Endothelial cell of umbilical vein (primary cell): ENCODE data around the gene TMTC1. TPM values are rescaled to one million over a fixed set of nuclear protein-coding genes. Genes with fewer than 3 reads are reported as not detected.

Experiments used
- BruUV-seq: library from RNA; stranded (reverse); fragments of 400-500 nt; replicated peaks from 2 replicates; lab custom pipeline; 2021; lab: Mats Ljungman, UMichigan
- CTCF ChIA-PET: fragments of 300-600, 350-600 bp; sonication (Branson Sonifier 250); formaldehyde crosslinking; loops from one replicate; lab custom pipeline; 2021; ENCODE audit warnings: antibody characterized with exemption, inconsistent platforms; lab: Charles Lee
- POLR2A ChIA-PET: fragments of 300-600, 350-600 bp; sonication (Branson Sonifier 250); formaldehyde crosslinking; loops from one replicate; lab custom pipeline; 2021; ENCODE audit warnings: antibody characterized with exemption, inconsistent platforms; lab: Charles Lee
- DNase-seq: peaks from one replicate; pipeline ENCODE4 v3.0.0-alpha.2; 2011; ENCODE audit warnings: low read depth, low spot score
- FAIRE-seq: peaks from 2 replicates; lab custom pipeline; 2011; peaks lifted over from hg19 to GRCh38; lab: Jason Lieb, UNC
- H2AFZ ChIP-seq: 2 replicates; pipeline ENCODE4 v1.6.0; 2012; ENCODE audit warnings: low read depth, low read length, control low read depth, inconsistent platforms
- H3K27ac ChIP-seq: 2 replicates; pipeline ENCODE4 v1.5.1; 2011; ENCODE audit warnings: low read depth, mild to moderate bottlenecking, control low read depth, low read length, moderate library complexity; ENCODE audit not compliant: insufficient read depth
- H3K27me3 ChIP-seq, 2 experiments: 2 replicates each; pipeline versions ENCODE4 v1.6.0 to v1.6.1; 2011; ENCODE audit warnings: low read length in 2 of 2, mixed read lengths in 1 of 2; ENCODE audit not compliant: control insufficient read depth in 2 of 2, insufficient read depth in 2 of 2
- H3K36me3 ChIP-seq, 2 experiments: 2 replicates in 1 of 2; 3 replicates in 1 of 2; pipeline ENCODE4 v1.5.1; 2011; ENCODE audit warnings: low read length in 2 of 2, mild to moderate bottlenecking in 1 of 2, moderate library complexity in 1 of 2; ENCODE audit not compliant: control insufficient read depth in 2 of 2, insufficient read depth in 2 of 2; ENCODE audit errors: extremely low read depth in 1 of 2
- H3K4me1 ChIP-seq: 3 replicates; pipeline ENCODE4 v1.5.1; 2011; ENCODE audit warnings: mild to moderate bottlenecking, low read length; ENCODE audit not compliant: control insufficient read depth, insufficient read depth; ENCODE audit errors: extremely low read depth
- H3K4me2 ChIP-seq: 2 replicates; pipeline ENCODE4 v1.6.1; 2011; ENCODE audit warnings: low read length, control low read depth, mixed read lengths; ENCODE audit not compliant: insufficient read depth
- H3K4me3 ChIP-seq, 3 experiments: fragments of 200-600 bp in 1 of 3; sonication (generic), shearing (Covaris generic) in 1 of 3; replicated peaks in 1 of 3; 2 replicates each; pipeline ENCODE4 v1.5.1; 2011 to 2016; ENCODE audit warnings: control low read depth in 3 of 3, low read length in 3 of 3, mild to moderate bottlenecking in 2 of 3, inconsistent platforms in 1 of 3, low read depth in 1 of 3, moderate library complexity in 1 of 3; ENCODE audit not compliant: insufficient read depth in 1 of 3
- H3K79me2 ChIP-seq: 2 replicates; pipeline ENCODE4 v1.6.0; 2012; ENCODE audit warnings: low read length, inconsistent platforms; ENCODE audit not compliant: control insufficient read depth, insufficient read depth
- H3K9ac ChIP-seq: replicated peaks from 2 replicates; pipeline ENCODE3; 2011; ENCODE audit warnings: low read length, control low read depth; ENCODE audit not compliant: insufficient read depth; ENCODE audit errors: extremely low read depth
- H3K9me1 ChIP-seq: replicated peaks from 3 replicates; pipeline ENCODE4 v1.6.0; 2011; ENCODE audit warnings: mild to moderate bottlenecking, low read length; ENCODE audit not compliant: control insufficient read depth, insufficient read depth; ENCODE audit errors: extremely low read depth
- H3K9me3 ChIP-seq: replicated peaks from 2 replicates; pipeline ENCODE4 v1.5.1; 2012; ENCODE audit warnings: low read length, inconsistent platforms; ENCODE audit not compliant: control insufficient read depth, insufficient read depth
- H4K20me1 ChIP-seq: replicated peaks from 2 replicates; pipeline ENCODE3; 2011; ENCODE audit warnings: mild to moderate bottlenecking, low read length; ENCODE audit not compliant: control insufficient read depth, insufficient read depth; ENCODE audit errors: extremely low read depth
- CTCF ChIP-seq, 2 donors: IDR thresholded peaks; 1 replicate in 1 of 2; 2 replicates in 1 of 2; pipeline ENCODE4 v1.5.1; 2011; ENCODE audit warnings: low read length in 2 of 2, mild to moderate bottlenecking in 2 of 2, moderate library complexity in 2 of 2, control low read depth in 1 of 2, inconsistent platforms in 1 of 2, low read depth in 1 of 2; ENCODE audit not compliant: insufficient read depth in 1 of 2; ENCODE audit errors: extremely low read depth in 1 of 2
- EZH2 ChIP-seq: IDR thresholded peaks from 2 replicates; pipeline ENCODE4 v1.6.1; 2012; ENCODE audit warnings: borderline replicate concordance, low read depth, mild to moderate bottlenecking, moderate library complexity, low read length, inconsistent platforms; ENCODE audit not compliant: severe bottlenecking
- GATA2 ChIP-seq: IDR thresholded peaks from 2 replicates; pipeline ENCODE4 v1.7.0; 2011; ENCODE audit warnings: low read depth, mild to moderate bottlenecking, moderate library complexity, mixed read lengths, low read length; ENCODE audit not compliant: insufficient read length, insufficient read depth
- JUN ChIP-seq: IDR thresholded peaks from 2 replicates; pipeline ENCODE4 v1.6.1; 2011; ENCODE audit warnings: borderline replicate concordance, low read depth; ENCODE audit not compliant: insufficient read length, insufficient read depth
- MYC ChIP-seq: IDR thresholded peaks from one replicate; pipeline ENCODE4 v1.6.1; 2011; ENCODE audit warnings: mild to moderate bottlenecking, low read depth, low read length
- dilution Hi-C: fragments of 300-500 bp; cut with MboI; formaldehyde crosslinking; loops from one replicate; pipeline ENCODE4 v1.15.0; 2019; ENCODE audit warnings: low sequenced_read_pairs; ENCODE audit not compliant: extremely low pct_ligation_motif_present
- intact Hi-C: fragments of 100-400 bp; cut with micrococcal nuclease; formaldehyde crosslinking; loops from one replicate; pipeline ENCODE4 v1.10.0; 2022
- polyA plus RNA-seq, 4 experiments: library from polyadenylated mRNA; depleted of rRNA in 3 of 4; stranded (reverse) in 3 of 4; unstranded in 1 of 4; fragments of >200 nt; gene quantifications; 2 replicates each; pipeline versions ENCODE4 v1.2.1 to v1.2.3, GENCODE V29; 2011 to 2012; ENCODE audit warnings: missing spikeins in 1 of 4
- total RNA-seq: library from RNA; stranded (reverse); gene quantifications from 2 replicates; pipeline ENCODE4 v1.2.3, GENCODE V29; 2021

The TMTC1 gene
- total and polyA plus RNA-seq, 2 donors (not counting 3 experiments of a cell fraction or from before 2014, with no cell fraction given), result 5.4 to 5.9 TPM

- Histone ChIP-seq H3K4me3 (no peak overlapping the region), H3K4me2 (no peak overlapping the region), H3K36me3 (no peaks in the 10 kb centered on the region), H4K20me1 (no peaks in the 10 kb centered on the region), H3K79me2 (no peaks in the 10 kb centered on the region), H3K4me1 (no peaks in the 10 kb centered on the region), H3K27ac (no peak overlapping the region), H3K9me1 (no peaks in the 10 kb centered on the region), H3K9me3 (no peaks in the 10 kb centered on the region), H3K9ac (no peak overlapping the region), H3K27me3 (no peaks in the 10 kb centered on the region), H2AFZ (no peak overlapping the region)
- DNase-seq (no peak), FAIRE-seq (no peak)
- intact Hi-C loops, result no loop called here
- CTCF ChIA-PET, result no interaction called here
- dilution Hi-C loops, result no loop called here
- TF ChIP-seq JUN (no peak), GATA2 (no peak), MYC (no peak), EZH2 (no peak), CTCF (IDR thresholded peaks at IDR 0.05; ENCODE audit: extremely low read depth in 1 of 2, insufficient read depth in 1 of 2, low read depth in 1 of 2, low read length in 2 of 2) (no peak)
- no TSS peak for BruUV-seq
- POLR2A ChIA-PET, result no interaction called here
Observed at GRCh38 chr12:29622251-29622650, 161.5 kb downstream of the TMTC1 start.

DNA sequence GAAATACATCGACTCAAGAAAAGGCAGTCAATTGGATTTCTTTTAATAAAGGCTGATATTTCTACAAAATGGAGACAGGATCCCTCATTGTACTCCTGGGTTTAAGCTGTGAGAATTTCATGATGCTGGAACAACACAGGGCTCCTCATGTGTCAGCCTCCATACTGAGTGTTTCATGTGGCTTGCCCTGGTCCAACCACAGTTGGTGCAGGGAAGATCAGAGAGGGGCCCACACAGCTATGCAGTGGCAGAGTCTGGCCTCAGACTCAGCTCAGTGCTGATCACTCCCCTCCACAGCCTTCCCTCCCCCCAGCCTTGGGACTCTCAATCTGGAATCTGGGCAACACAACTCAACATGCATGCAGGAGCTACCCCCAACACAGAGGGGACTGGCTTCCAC lies 163.7 kb downstream of the TMTC1 start:
- Histone ChIP-seq H3K79me2 (no peaks in the 10 kb centered on the region), H3K4me3 (no peak overlapping the region), H2AFZ (no peak overlapping the region), H3K27ac (no peak overlapping the region), H3K4me2 (no peak overlapping the region), H3K9me3 (no peaks in the 10 kb centered on the region), H3K9ac (no peak overlapping the region), H3K4me1 (no peaks in the 10 kb centered on the region), H3K36me3 (no peaks in the 10 kb centered on the region), H3K27me3 (no peaks in the 10 kb centered on the region), H4K20me1 (no peaks in the 10 kb centered on the region), H3K9me1 (no peaks in the 10 kb centered on the region)
- POLR2A ChIA-PET, result no interaction called here
- CTCF ChIA-PET, result interaction anchor here (1.1 kb wide), 1 partner anchor 67 kb away, joined by 3 read pairs; no protein-coding TSS in a partner anchor
- dilution Hi-C loops (no loop called here), intact Hi-C loops (no loop called here)
- FAIRE-seq (no peak), DNase-seq (no peak)
- no TSS peak for BruUV-seq
- no peak for TF ChIP-seq JUN
